SK-N-MC (cell line): ENCODE data around the gene TUBA8.
"Not testable (repeated sequence)": the region's sequence is repeated elsewhere in the genome, so short reads cannot be mapped to it uniquely, and the experiment has no call there.

ENCODE experiments used
- DNase-seq: peaks from one replicate; pipeline ENCODE4 v3.0.0-alpha.2; 2011; ENCODE audit warnings: low read depth, low spot score
- H3K27ac ChIP-seq: fragments of 200-600 bp; sonication (generic); 2 replicates; pipeline ENCODE4 v1.5.1; 2016; ENCODE audit warnings: mixed run types
- H3K36me3 ChIP-seq: fragments of 200-600 bp; sonication (generic); 2 replicates; pipeline ENCODE4 v1.6.1; 2017; ENCODE audit warnings: antibody characterized with exemption, low read length, mixed read lengths; ENCODE audit not compliant: insufficient read depth
- H3K4me3 ChIP-seq: fragments of 200-600 bp; sonication (generic); 2 replicates; pipeline ENCODE4 v1.5.1; 2016
- H3K9ac ChIP-seq: fragments of 200-600 bp; sonication (generic); 2 replicates; pipeline ENCODE4 v1.8.0; 2017; ENCODE audit warnings: mixed run types, mixed read lengths; ENCODE audit not compliant: insufficient read length
- H3K9me3 ChIP-seq: fragments of 200-600 bp; sonication (generic); 2 replicates; pipeline ENCODE4 v1.6.1; 2017; ENCODE audit warnings: low read depth, mild to moderate bottlenecking, antibody characterized with exemption, low read length, moderate library complexity, mixed read lengths
- EZH2 ChIP-seq: fragments of 200-600 bp; sonication (generic); IDR thresholded peaks from one replicate; pipeline ENCODE4 v1.6.1; 2017; ENCODE audit warnings: antibody characterized with exemption
- FOXP2 ChIP-seq: optimal IDR thresholded peaks from 2 replicates; pipeline ENCODE3; 2011; ENCODE audit warnings: mild to moderate bottlenecking, moderate library complexity; ENCODE audit not compliant: insufficient read depth; ENCODE audit errors: extremely low read length, control extremely low read depth
- POLR2AphosphoS5 ChIP-seq: IDR thresholded peaks from 2 replicates; pipeline ENCODE4 v1.6.1; 2012; ENCODE audit warnings: mild to moderate bottlenecking, low read depth, low read length, borderline replicate concordance

TUBA8 gene

GRCh38 chr22:18118345-18118915 lies 7.8 kb downstream of the TUBA8 start:
- Histone ChIP-seq H3K36me3 (no peaks in the 10 kb centered on the region), H3K27ac (no peak overlapping the region)

DNA sequence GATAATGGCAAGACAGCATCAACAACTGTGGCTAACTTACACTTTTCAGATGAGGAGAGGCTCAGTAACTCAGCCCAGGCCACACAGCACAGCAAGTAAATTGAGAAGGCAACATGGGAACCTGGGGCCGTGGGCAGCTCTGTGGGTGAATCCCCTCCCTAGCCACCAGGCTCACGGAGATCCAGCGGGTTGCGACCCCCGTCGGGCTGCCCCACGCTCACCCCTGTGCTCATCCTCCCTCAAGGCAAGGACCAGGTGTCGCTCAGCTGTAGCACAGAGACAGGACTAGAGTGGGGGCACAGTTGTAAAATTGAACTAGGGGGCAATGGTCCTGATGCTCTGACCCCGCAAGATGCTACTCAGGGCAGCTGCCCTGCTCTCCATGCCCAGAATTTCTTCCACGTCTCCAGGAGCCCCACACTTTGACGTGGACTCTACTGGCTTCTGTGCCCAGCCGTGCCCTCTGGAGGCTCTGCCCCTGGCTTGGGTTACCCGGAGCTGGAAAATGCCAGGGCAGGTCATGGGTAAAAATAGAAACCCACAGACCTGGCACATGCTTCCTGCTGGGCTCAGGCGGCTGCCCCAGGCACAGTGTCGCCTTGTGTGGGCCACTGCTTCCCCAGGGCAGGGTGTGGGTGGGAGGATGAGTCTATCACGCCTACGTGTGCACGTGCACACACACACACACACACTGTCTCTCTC lies 9.0 kb downstream of the TUBA8 start:
- no peak overlapping the region for H3K4me3 ChIP-seq
- no peak overlapping the region for H3K9ac ChIP-seq
- H3K9me3 ChIP-seq = no peaks in the 10 kb centered on the region
- no peak overlapping the region for H3K27ac ChIP-seq
- TF ChIP-seq FOXP2 (no peak), EZH2 (no peak), POLR2AphosphoS5 (no peak)
- DNase-seq = no peak
- no peaks in the 10 kb centered on the region for H3K36me3 ChIP-seq

More at GRCh38 chr22:18118345-18118915, 7.8 kb downstream of the TUBA8 start:
- H3K4me3 ChIP-seq = no peak overlapping the region
- no peak for TF ChIP-seq POLR2AphosphoS5
- TF ChIP-seq EZH2 = no peak
- no peak for TF ChIP-seq FOXP2
- H3K9ac ChIP-seq = no peak overlapping the region
- DNase-seq = no peak
- H3K9me3 ChIP-seq = no peaks in the 10 kb centered on the region

- Histone ChIP-seq H3K9ac (no peak overlapping the region), H3K9me3 (no peaks in the 10 kb centered on the region), H3K4me3 (no peak overlapping the region), H3K36me3 (no peaks in the 10 kb centered on the region), H3K27ac (no peak overlapping the region)
- DNase-seq = no peak
- no peak for TF ChIP-seq EZH2
- TF ChIP-seq POLR2AphosphoS5 = no peak
- no peak for TF ChIP-seq FOXP2
Measured at GRCh38 chr22:18120857-18121256, 10.2 kb downstream of the TUBA8 start.

DNA sequence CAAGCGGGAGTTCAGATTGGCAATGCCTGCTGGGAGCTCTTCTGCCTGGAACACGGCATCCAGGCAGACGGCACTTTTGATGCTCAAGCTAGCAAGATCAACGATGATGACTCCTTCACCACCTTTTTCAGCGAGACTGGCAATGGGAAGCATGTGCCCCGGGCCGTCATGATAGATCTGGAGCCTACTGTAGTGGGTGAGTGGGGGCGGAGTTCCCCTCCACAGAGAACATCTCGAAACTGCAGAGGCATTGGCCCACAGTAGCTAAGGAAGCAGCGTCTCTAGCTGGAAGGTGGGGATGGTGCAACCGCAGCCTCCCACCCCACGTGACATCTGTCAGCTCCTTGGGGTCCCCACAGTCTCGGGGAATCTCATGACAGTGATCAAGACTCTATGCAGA lies 10.9 kb downstream of the TUBA8 start:
- TF ChIP-seq EZH2 (no peak), POLR2AphosphoS5 (no peak), FOXP2 (no peak)
- DNase-seq = no peak
- no peak overlapping the region for H3K4me3 ChIP-seq
- H3K27ac ChIP-seq = no peak overlapping the region
- no peaks in the 10 kb centered on the region for H3K9me3 ChIP-seq
- no peaks in the 10 kb centered on the region for H3K36me3 ChIP-seq
- H3K9ac ChIP-seq = no peak overlapping the region

DNA sequence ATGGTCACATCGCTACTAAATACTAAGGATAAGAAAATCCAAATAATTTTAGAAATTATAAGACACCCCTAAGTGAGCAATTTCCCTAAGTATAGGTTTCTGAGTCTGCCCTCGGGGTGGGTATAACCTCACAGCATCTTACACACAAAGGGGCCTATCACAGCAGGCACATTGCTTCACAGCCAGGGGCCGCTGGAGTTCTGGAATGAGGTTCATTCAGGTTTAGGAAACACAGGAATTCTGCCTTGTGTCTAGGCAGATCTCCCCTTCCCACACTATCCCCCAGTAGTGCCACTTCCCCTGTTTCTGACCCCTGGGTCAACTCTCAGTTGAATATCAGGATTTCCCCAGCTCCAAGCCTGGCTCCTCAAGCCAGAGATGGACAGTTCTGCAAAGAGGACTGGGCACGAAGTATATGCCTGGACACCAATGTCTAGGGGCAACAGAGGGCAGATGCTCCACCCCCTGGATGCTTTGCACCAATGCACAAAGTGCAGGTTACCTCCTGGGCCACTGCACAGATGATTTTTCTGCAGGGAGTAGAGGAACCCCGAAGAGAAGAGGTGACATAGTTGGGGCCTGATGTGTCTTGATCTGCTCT lies 11.4 kb downstream of the TUBA8 start:
- Histone ChIP-seq H3K9me3 (no peaks in the 10 kb centered on the region), H3K9ac (no peak overlapping the region), H3K27ac (no peak overlapping the region), H3K36me3 (no peaks in the 10 kb centered on the region), H3K4me3 (no peak overlapping the region)
- no peak for TF ChIP-seq FOXP2
- no peak for TF ChIP-seq EZH2
- TF ChIP-seq POLR2AphosphoS5 = no peak
- no peak for DNase-seq

DNA sequence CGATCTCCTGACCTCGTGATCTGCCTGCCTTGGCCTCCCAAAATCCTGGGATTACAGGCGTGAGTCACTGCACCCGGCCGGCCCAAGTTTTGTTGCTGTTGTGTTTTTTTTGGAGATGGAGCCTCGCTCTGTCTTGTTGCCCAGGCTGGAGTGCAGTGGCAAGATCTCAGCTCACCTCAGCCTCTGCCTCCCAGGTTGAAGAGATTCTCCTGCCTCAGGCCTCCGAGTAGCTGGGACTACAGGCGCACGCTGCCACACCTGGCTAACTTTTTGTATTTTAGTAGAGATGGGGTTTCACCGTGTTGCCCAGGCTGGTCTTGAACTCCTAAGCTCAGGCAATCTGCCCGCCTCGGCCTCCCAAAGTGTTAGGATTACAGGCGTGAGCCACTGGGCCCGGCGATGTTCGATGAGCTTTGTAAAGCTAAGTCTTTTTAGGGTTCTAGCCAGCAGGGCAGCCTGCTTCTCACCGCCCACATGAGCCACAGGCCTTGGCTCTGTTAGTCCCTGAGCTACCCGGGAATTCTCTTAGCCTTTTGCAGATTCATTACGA lies 12.9 kb downstream of the TUBA8 start:
- not testable (repeated sequence) for H3K9ac ChIP-seq

GRCh38 chr22:18126606-18127005 lies 16.0 kb downstream of the TUBA8 start:
- DNase-seq = no peak
- Histone ChIP-seq H3K9me3 (no peaks in the 10 kb centered on the region), H3K9ac (no peak overlapping the region), H3K27ac (no peak overlapping the region), H3K4me3 (no peak overlapping the region), H3K36me3 (no peaks in the 10 kb centered on the region)
- TF ChIP-seq FOXP2 (no peak), EZH2 (no peak), POLR2AphosphoS5 (no peak)

More for the DNA sequence above, 12.9 kb downstream of the TUBA8 start:
- H3K36me3 ChIP-seq, H3K4me3 ChIP-seq, H3K9me3 ChIP-seq, DNase-seq, H3K27ac ChIP-seq: not testable (repeated sequence)

GRCh38 chr22:18130018-18130417 lies 19.4 kb downstream of the TUBA8 start:
- Histone ChIP-seq H3K9me3 (no peaks in the 10 kb centered on the region), H3K9ac (no peak overlapping the region), H3K36me3 (no peaks in the 10 kb centered on the region), H3K27ac (no peak overlapping the region), H3K4me3 (no peak overlapping the region)
- TF ChIP-seq POLR2AphosphoS5 (no peak), EZH2 (no peak), FOXP2 (no peak)
- no peak for DNase-seq
